Activated CD4-positive, alpha-beta T cell treated with anti-CD3 and anti-CD28 coated beads, Interleukin-2, amount 50 U/mL, for 16 hours (primary cell): ENCODE measurements around the gene NAPA.

Experiments
- DNase-seq: peaks from one replicate; pipeline ENCODE4 v3.0.0-alpha.2; 2020

NAPA gene

DNA sequence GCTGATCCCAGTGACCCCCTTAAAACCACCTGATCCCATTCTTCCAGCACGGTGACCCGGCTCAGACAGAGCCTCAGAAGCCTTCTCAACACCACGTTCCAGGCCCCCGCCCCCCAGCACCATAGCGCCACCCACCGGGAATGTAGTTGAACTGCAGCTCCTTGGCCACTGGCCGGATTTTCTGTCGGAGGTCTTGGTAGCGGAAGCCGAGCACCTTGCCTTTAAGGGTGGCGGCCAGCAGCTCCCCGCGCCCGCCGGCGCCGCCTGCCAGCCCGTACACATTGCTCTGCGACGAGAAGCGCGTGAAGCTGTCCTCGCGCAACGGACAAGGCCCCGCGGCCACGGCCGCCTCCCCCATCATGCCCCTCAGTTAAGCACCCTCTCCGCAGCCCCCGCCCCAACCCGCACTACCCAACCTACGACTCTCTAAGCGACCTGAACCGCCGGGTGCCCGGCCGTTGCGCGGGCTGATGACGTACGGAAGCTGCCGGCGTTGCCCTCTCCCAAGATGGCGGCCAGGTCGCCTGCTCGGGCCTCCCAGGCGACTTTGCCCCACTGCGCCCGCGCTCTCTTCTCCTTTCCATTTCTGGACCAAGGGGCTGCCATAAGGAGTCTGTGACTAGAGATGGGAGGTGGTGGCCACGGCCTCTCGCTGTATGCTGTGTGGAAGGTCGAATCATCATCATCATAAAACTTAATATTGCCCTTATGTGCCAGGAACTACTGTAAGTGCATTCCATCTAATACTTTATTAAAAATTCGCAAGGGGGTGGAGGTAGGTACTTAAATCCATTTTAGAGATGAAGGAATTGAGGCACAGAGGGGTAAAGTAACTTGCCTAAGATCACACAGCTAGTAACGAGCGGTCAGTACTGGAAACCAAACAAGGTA is 30.8 kb downstream of the NAPA start, which contains the start of gene KPTN:
Gene KPTN (minus strand): TSS at position 420 of the 891 bp plus-strand sequence. CDS start 59 bp downstream, at position 361.
- DNase-seq = peak; percentile 92

DNA sequence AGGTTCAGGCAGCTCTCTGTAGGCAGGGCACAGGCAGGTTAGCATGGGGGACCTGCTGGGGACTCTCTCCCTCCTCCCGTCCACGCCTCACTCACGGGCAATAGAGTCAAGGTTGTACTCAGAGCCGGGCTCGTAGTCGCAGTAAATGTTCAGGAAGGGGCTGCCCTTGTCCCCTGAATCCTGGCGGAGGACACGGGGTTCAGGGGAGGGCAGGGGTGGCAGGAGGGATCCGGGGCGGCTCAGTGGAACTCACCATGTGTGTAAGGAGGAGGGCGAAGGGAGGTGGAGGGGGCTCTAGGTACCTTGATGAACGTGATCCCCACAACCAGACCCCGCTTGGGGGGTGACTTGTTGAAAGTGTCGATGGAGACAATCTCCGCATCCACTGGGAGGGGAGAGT is 31.7 kb downstream of the NAPA start:
- DNase-seq = no peak

GRCh38 chr19:47481460-47482052 is 33.3 kb downstream of the NAPA start:
- DNase-seq = no peak

- no peak for DNase-seq
Measured at GRCh38 chr19:47480658-47481057, 34.2 kb downstream of the NAPA start.

DNA sequence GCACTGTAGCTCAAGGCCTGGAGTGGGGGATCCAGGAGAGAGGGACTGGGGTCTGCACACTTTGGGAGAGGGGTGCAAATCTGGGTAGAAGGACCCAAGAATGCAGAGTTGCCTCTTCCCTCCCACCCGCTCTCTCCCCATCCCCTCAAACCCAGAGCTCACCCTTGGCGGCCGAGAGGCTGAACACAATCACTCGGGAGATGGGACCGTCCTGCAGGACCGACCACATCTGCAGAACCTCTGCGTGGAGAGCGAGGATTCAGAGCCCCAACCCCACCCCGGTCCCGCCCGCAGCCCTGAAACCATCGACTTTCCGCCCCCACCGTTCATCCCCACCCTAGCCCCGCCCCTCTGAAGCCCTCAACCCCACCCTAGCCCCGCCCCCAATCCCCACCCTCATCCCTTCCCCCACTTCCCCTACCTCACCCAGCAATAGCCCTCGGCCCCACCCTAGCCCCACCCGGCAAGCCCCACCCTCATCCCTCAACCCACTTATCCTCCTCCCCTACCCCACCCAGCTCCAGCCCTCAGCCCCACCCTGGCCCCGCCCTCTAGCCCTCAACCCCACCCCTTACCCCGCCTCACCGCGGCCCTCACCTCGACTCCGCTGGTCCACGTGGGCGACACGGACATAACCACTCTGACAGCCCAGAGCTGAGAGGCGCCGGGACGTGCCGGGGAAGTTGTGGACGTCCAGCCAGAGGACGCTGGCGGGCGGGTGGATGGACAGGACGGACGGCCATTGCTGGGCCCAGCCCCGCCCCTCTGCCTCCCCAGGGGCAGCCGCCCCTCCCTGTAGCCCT is 35.0 kb downstream of the NAPA start:
- no peak for DNase-seq

DNA sequence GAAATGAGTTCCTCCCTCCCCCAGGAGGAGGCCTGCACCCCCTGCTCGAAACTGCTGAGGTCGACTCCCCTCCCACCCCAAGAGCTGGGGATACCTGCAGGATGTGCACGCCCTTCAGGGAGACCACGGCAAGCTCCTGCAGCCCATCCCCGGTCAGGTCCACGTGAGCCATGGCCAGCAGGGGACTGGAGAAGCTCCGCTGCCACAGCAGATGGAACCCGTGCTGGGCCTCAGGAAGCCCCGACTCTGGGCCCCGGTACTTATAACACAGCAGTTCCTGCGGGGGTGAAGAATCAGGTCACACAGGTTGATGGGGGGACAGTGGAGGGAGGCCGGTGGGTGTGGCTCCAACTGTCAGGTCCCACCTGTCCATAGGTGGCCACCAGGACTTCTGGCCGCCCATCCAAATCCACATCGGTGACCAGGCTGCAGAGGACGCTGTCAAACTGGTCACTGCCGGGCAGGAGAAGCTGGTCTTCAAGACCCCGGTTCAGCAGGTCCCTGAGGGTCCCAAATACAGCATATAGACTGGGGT is 38.4 kb downstream of the NAPA start:
- no peak for DNase-seq

DNA sequence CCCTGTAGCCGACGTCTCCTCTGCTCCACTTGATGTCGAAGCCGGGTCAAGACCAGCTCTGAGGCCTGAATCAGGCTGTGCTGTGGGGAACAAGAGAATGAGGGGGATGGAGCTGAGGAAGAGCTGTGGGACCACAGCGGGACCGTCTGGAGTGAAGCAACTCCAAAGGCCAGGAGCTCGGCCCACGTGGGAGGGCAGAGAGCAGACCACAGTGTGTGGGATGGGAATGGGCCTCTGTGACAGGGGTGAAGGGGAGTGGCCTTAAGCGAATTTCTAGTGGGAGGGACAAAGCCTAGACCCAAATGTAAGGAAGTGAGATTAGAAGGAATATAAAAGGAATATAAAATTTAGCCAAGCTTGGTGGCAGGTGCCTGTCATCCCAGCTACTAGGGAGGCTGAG is 39.4 kb downstream of the NAPA start:
- DNase-seq = no peak

GRCh38 chr19:47473336-47473735 is 41.5 kb downstream of the NAPA start:
- no peak for DNase-seq

DNA sequence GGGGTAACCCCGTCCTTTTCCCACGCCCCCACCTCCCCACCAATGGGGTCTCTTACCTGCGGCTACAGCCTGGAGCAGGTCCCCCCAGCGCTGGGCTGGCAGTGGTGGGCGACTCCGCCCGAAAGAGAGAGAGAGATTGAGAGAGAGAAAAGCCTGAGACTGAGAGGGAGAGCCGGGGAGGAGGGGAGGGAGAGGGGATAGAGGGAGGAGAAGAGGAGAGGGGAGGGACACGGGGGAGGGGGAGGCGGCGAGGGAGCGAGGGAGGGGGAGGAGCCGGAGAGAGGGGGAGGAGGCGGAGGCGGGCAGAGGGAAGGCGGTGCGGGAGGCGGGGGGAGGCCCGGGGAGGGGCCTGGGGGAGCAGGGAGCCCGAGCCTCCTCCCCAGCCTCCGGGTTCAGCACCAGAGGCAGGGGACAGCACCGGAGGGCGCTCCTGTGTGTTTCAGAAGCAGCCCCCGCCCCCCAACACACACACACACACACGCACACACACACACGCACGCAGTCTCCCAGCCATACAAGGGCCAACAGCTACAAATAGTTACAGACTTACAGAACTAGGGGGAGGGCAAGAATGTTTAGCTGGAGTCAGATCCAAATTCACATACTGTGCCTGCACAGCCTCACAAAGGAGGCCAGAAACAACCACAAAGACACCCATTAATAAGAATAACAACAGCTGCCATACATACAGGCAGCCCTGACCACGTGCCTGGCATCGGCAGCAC is 43.0 kb downstream of the NAPA start, which contains the start of gene SLC8A2:
Gene SLC8A2 (minus strand): TSS at position 161 of the 725 bp plus-strand sequence. CDS start 5,490 bp downstream, outside the sequence.
- DNase-seq = peak; percentile 37

GRCh38 chr19:47471381-47471732 is 43.5 kb downstream of the NAPA start:
- DNase-seq = no peak

GRCh38 chr19:47470447-47471195 is 44.2 kb downstream of the NAPA start:
- DNase-seq = no peak

- DNase-seq = no peak
Measured at GRCh38 chr19:47469719-47470118, 45.1 kb downstream of the NAPA start.

DNA sequence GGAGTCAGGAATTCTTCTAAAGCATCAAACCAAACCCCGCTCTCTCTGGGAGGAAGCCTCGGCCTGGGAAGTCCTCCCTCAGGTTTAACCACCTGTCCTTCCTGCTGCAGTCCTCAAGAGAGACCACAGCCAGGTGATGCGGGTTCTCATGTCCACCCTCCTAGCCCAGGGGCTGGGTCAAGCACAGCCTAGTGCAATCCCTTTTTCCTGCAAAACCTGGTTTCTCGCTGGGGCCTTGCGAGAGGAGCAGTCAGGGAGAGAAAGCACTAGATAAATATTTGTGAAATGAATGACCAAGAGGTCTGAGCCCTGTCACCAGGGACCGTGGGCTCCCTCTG is 45.5 kb downstream of the NAPA start:
- DNase-seq = no peak

- DNase-seq = no peak
Measured at GRCh38 chr19:47467914-47468313, 46.9 kb downstream of the NAPA start.

- no peak for DNase-seq
Measured at GRCh38 chr19:47465957-47466356, 48.9 kb downstream of the NAPA start.

DNA sequence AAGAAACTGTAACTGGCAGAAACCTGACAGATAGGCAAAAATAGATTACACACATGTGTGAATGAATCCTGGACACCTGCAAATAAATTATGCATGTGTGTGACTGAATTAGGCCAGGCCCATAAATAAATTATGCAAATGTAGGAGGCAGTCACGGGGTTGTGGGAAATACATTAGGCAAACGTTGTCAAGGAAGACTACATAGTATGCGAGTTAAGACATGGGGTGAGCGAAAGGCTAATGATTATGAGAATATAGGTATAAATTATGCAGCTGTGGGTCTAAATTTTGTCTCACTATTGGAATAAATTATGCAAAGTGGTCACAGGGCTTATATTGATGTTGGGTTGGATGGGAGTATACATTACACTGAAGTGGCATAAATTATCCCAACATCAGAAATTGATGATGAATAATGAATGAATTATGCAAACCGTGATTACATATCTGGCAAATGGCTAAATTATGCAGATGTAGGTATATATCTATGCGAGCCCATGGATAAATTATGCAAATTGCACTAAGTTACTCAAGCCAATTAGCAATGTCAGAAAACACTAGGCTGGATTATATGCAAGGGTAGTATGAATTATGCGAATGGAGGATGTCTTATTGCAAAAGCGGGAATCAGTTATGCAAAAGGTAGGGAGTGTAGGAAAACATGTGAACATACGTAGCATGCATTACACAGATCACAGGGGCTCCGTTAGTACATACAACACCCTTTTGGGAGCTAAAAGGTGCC is 50.0 kb downstream of the NAPA start:
- DNase-seq = no peak

DNA sequence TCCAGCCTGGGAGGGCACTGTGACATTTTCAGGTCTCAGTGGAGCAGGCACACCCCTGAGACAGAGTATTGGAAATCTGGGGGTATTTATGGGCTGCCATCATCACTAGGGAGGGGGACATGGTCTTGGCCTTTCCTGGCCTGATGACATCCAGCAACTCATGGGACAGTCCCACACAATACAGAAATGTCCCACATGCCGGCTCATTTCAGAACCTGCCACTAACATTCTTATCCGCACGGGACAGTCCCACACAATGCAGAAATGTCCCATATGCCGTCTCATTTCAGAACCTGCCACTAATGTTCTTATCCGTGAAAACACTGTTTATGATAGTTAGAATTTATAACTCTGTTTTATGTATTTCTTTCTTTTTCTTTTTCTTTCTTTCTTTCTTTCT is 53.0 kb downstream of the NAPA start:
- no peak for DNase-seq

DNA sequence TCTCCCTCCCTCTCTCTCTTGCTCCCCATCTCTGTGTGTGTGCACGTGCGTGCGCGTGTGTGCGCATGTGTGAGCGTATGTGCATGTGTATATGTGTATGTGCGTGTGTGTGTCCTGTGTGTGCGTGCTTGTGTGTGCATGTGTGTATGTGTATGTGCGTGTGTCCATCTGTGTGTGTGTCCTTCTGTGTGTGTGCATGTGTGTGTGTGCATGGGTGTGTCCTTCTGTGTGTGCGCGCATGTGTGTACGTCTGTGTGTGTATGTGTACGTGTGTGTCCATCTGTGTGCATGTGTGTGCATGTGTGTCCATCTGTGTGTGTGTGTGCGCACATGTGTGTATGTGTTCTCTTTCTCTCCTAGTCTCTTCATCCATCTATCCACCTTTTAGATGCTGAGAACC is 55.4 kb downstream of the NAPA start:
- no peak for DNase-seq

- no peak for DNase-seq
Measured at GRCh38 chr19:47458672-47459071, 56.2 kb downstream of the NAPA start.

GRCh38 chr19:47456721-47457474 is 58.0 kb downstream of the NAPA start:
- DNase-seq = no peak
